Kidney tubule cell (primary cell): ENCODE data around the gene PCDHGA1.

Experiments
- DNase-seq: peaks from one replicate; pipeline ENCODE4 v3.0.0-alpha.2; 2018; ENCODE audit warnings: low spot score

PCDHGA1 gene

GRCh38 chr5:141534492-141535213 is 204.3 kb downstream of the PCDHGA1 start:
- no peak for DNase-seq

- DNase-seq: no peak
These were observed 212.7 kb downstream of the PCDHGA1 start for GRCh38 chr5:141543053-141543452.

- DNase-seq: no peak
These were observed 217.2 kb downstream of the PCDHGA1 start for GRCh38 chr5:141547488-141547887.

GRCh38 chr5:141547921-141548320 is 217.6 kb downstream of the PCDHGA1 start:
- DNase-seq: no peak

- peak; percentile 93 for DNase-seq
These were observed 227.4 kb downstream of the PCDHGA1 start for GRCh38 chr5:141557681-141558136.

- no peak for DNase-seq
These were observed 227.8 kb downstream of the PCDHGA1 start for GRCh38 chr5:141558150-141558549.

GRCh38 chr5:141559461-141559860 is 229.1 kb downstream of the PCDHGA1 start:
- DNase-seq: peak; percentile 60

- DNase-seq: peak; percentile 33
These were observed 229.8 kb downstream of the PCDHGA1 start for GRCh38 chr5:141560151-141560550.

GRCh38 chr5:141560725-141561483 is 230.6 kb downstream of the PCDHGA1 start:
- peak; percentile 93 for DNase-seq
